DOHH2 (cell line): ENCODE results near the gene TFRC.

Experiments used
- H3F3A ChIP-seq: fragments of 200-600 bp; sonication (generic), shearing (Covaris generic); 2 replicates; pipeline ENCODE4 v1.6.0; 2016; ENCODE audit warnings: antibody characterized with exemption, mild to moderate bottlenecking; ENCODE audit not compliant: control insufficient read depth, insufficient read depth
- H3K27ac ChIP-seq: fragments of 200-600 bp; sonication (generic); 2 replicates; pipeline ENCODE4 v1.5.1; 2014; ENCODE audit warnings: low read depth, mild to moderate bottlenecking, low read length, moderate library complexity
- H3K27me3 ChIP-seq: fragments of 200-600 bp; sonication (generic); 2 replicates; pipeline ENCODE4 v1.6.1; 2014; ENCODE audit warnings: mild to moderate bottlenecking, low read length, mixed read lengths; ENCODE audit not compliant: control insufficient read depth
- H3K36me3 ChIP-seq: fragments of 200-600 bp; sonication (generic); 2 replicates; pipeline ENCODE4 v1.6.1; 2014; ENCODE audit warnings: mild to moderate bottlenecking, low read length, moderate library complexity, mixed read lengths; ENCODE audit not compliant: control insufficient read depth
- H3K4me1 ChIP-seq: fragments of 200-600 bp; sonication (generic); 2 replicates; pipeline ENCODE4 v1.6.1; 2014; ENCODE audit warnings: mild to moderate bottlenecking, low read length, mixed read lengths; ENCODE audit not compliant: control insufficient read depth
- H3K4me2 ChIP-seq: fragments of 200-600 bp; sonication (generic); 2 replicates; pipeline ENCODE4 v1.6.0; 2014; ENCODE audit warnings: mild to moderate bottlenecking, low read length, moderate library complexity
- H3K4me3 ChIP-seq: fragments of 200-600 bp; sonication (generic); 2 replicates; pipeline ENCODE4 v1.5.1; 2014; ENCODE audit warnings: mild to moderate bottlenecking, low read length, mixed read lengths
- H3K79me2 ChIP-seq: fragments of 200-600 bp; sonication (generic); 2 replicates; pipeline ENCODE4 v1.6.1; 2014; ENCODE audit warnings: mild to moderate bottlenecking, low read length, mixed read lengths; ENCODE audit not compliant: control insufficient read depth
- H3K9me2 ChIP-seq: fragments of 200-600 bp; sonication (generic); replicated peaks from 2 replicates; pipeline ENCODE4 v1.6.1; 2014; ENCODE audit warnings: mild to moderate bottlenecking, low read length, mixed read lengths; ENCODE audit not compliant: control insufficient read depth
- H3K9me3 ChIP-seq: fragments of 200-600 bp; sonication (generic); 2 replicates; pipeline ENCODE4 v1.6.1; 2014; ENCODE audit warnings: antibody characterized with exemption, low read length, mixed read lengths; ENCODE audit not compliant: control insufficient read depth, insufficient read depth
- H4K20me1 ChIP-seq: fragments of 200-600 bp; sonication (generic); 2 replicates; pipeline ENCODE4 v1.6.0; 2014; ENCODE audit warnings: low read depth, mild to moderate bottlenecking, antibody characterized with exemption, low read length, moderate library complexity; ENCODE audit not compliant: control insufficient read depth, insufficient read depth
- EZH2phosphoT487 ChIP-seq: fragments of 200-600 bp; sonication (generic); IDR thresholded peaks from 2 replicates; pipeline ENCODE4 v1.6.1; 2017; ENCODE audit warnings: borderline replicate concordance, mild to moderate bottlenecking, antibody characterized with exemption, low read length, moderate library complexity, mixed read lengths
- TF ChIP-seq, protein P1 (sequence below): fragments of 200-600 bp; sonication (generic); IDR thresholded peaks from one replicate; pipeline ENCODE4 v1.5.1; 2014; ENCODE audit warnings: antibody characterized with exemption, mild to moderate bottlenecking, low read depth, low read length; ENCODE audit not compliant: poor library complexity, severe bottlenecking

Gene TFRC

DNA sequence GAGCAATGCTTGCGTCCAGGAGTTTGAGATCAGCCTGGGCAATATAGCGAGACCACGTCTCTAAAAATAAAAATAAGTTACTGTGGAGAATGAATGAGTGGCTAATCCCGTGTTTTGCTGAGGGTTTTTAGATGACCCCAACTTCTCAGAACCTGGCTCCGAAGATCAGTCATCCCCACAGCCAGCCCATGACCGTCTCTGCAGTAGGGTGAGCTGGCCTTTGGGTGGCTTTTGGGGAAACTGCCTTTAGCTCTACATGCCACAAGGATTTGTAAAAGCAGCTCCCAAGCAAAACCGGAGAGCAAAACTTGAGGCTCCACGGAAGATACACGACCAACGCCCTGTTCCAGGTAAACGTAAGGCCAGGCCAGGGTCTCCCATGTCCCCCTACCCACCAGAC is 39.2 kb upstream of the TFRC start:
- TF ChIP-seq, protein P1, sequence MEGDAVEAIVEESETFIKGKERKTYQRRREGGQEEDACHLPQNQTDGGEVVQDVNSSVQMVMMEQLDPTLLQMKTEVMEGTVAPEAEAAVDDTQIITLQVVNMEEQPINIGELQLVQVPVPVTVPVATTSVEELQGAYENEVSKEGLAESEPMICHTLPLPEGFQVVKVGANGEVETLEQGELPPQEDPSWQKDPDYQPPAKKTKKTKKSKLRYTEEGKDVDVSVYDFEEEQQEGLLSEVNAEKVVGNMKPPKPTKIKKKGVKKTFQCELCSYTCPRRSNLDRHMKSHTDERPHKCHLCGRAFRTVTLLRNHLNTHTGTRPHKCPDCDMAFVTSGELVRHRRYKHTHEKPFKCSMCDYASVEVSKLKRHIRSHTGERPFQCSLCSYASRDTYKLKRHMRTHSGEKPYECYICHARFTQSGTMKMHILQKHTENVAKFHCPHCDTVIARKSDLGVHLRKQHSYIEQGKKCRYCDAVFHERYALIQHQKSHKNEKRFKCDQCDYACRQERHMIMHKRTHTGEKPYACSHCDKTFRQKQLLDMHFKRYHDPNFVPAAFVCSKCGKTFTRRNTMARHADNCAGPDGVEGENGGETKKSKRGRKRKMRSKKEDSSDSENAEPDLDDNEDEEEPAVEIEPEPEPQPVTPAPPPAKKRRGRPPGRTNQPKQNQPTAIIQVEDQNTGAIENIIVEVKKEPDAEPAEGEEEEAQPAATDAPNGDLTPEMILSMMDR, result no peak
- no peak for TF ChIP-seq EZH2phosphoT487
- no peak overlapping the region for H3K4me3 ChIP-seq
- no peak overlapping the region for H3K27ac ChIP-seq
- no peaks in the 10 kb centered on the region for H3K36me3 ChIP-seq
- no peaks in the 10 kb centered on the region for H4K20me1 ChIP-seq
- H3K4me2 ChIP-seq, result no peak overlapping the region
- H3K27me3 ChIP-seq, result no peaks in the 10 kb centered on the region; the same call in 1 of the 2 replicates
- H3K79me2 ChIP-seq, result no peaks in the 10 kb centered on the region
- peaks cover 26% of the 10 kb centered on the region for H3K4me1 ChIP-seq
- no peaks in the 10 kb centered on the region for H3K9me3 ChIP-seq
- H3K9me2 ChIP-seq, result no peaks in the 10 kb centered on the region
- H3F3A ChIP-seq, result no peaks in the 10 kb centered on the region

DNA sequence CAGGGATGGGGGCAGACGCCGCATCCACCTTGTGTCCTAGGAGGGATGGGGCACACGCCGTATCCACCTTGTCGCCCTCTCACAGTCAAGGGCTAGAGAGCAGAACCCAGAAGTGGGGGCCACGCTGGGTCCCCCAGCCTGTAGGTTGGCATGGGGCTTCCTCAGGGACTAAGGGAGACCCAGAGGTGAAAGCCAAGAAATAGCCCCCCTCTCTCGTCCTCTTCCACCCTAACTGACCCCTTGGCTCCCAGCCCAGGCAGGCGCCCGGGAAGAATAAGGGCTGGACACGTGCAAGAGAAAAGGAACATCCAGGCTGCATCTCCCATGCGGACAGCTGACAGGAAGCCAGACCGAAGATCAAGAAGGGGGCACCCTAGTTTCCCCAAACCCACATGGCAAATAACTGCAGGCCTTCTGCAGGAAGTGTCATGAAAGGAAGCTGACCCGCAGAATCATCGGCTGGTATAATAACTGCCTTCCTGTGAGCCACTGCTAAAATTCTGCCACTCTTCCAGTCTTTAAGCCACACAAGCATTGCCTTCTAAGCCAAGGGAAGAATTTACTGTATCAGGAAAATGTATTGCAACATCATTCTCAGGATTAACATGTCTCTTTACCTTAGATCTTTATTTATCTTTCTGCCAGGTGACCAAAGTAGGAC is 38.5 kb upstream of the TFRC start:
- Histone ChIP-seq H4K20me1 (no peaks in the 10 kb centered on the region), H3K9me2 (no peaks in the 10 kb centered on the region), H3F3A (0 out of 2 replicates have a peak, but pooled peaks cover under 1% of the 10 kb centered on the region), H3K9me3 (no peaks in the 10 kb centered on the region), H3K27me3 (no peaks in the 10 kb centered on the region; the same call in 1 of the 2 replicates), H3K79me2 (no peaks in the 10 kb centered on the region), H3K4me2 (no peak overlapping the region), H3K4me3 (no peak overlapping the region), H3K4me1 (peaks cover 32% of the 10 kb centered on the region), H3K36me3 (no peaks in the 10 kb centered on the region), H3K27ac (no peak overlapping the region)
- no peak for TF ChIP-seq EZH2phosphoT487
- TF ChIP-seq, protein P1, result no peak

GRCh38 chr3:196117809-196118208 is 35.9 kb upstream of the TFRC start:
- Histone ChIP-seq H4K20me1 (no peaks in the 10 kb centered on the region), H3K27ac (no peak overlapping the region), H3K36me3 (no peaks in the 10 kb centered on the region), H3F3A (0 out of 2 replicates have a peak, but pooled peaks cover 3% of the 10 kb centered on the region), H3K4me2 (peak overlapping the region; percentile 36), H3K9me2 (no peaks in the 10 kb centered on the region), H3K27me3 (no peaks in the 10 kb centered on the region; the same call in 1 of the 2 replicates), H3K4me1 (peaks cover 44% of the 10 kb centered on the region), H3K79me2 (no peaks in the 10 kb centered on the region), H3K4me3 (no peak overlapping the region), H3K9me3 (no peaks in the 10 kb centered on the region)
- TF ChIP-seq EZH2phosphoT487, result no peak
- TF ChIP-seq, protein P1, result no peak
